Endothelial cell of umbilical vein (primary cell): ENCODE measurements around the gene CIP2A.

Experiments used
- CTCF ChIP-seq, 2 donors: IDR thresholded peaks; 1 replicate in 1 of 2; 2 replicates in 1 of 2; pipeline ENCODE4 v1.5.1; 2011; ENCODE audit warnings: low read length in 2 of 2, mild to moderate bottlenecking in 2 of 2, moderate library complexity in 2 of 2, control low read depth in 1 of 2, inconsistent platforms in 1 of 2, low read depth in 1 of 2; ENCODE audit not compliant: insufficient read depth in 1 of 2; ENCODE audit errors: extremely low read depth in 1 of 2
- EZH2 ChIP-seq: IDR thresholded peaks from 2 replicates; pipeline ENCODE4 v1.6.1; 2012; ENCODE audit warnings: borderline replicate concordance, low read depth, mild to moderate bottlenecking, moderate library complexity, low read length, inconsistent platforms; ENCODE audit not compliant: severe bottlenecking
- FOS ChIP-seq: IDR thresholded peaks from 2 replicates; pipeline ENCODE4 v1.6.1; 2011; ENCODE audit warnings: mild to moderate bottlenecking, low read length, moderate library complexity, borderline replicate concordance; ENCODE audit not compliant: insufficient read depth
- JUN ChIP-seq: IDR thresholded peaks from 2 replicates; pipeline ENCODE4 v1.6.1; 2011; ENCODE audit warnings: borderline replicate concordance, low read depth; ENCODE audit not compliant: insufficient read length, insufficient read depth
- MAX ChIP-seq: IDR thresholded peaks from 2 replicates; pipeline ENCODE4 v1.6.1; 2011; ENCODE audit not compliant: insufficient read depth, insufficient read length
- MYC ChIP-seq: IDR thresholded peaks from one replicate; pipeline ENCODE4 v1.6.1; 2011; ENCODE audit warnings: mild to moderate bottlenecking, low read depth, low read length
- POLR2A ChIP-seq: IDR thresholded peaks from 2 replicates; pipeline ENCODE4 v1.6.1; 2012; ENCODE audit warnings: low read depth, mild to moderate bottlenecking, control low read depth, low read length
- POLR2AphosphoS5 ChIP-seq: IDR thresholded peaks from 2 replicates; pipeline ENCODE4 v1.6.1; 2012; ENCODE audit warnings: low read depth, mild to moderate bottlenecking, control low read depth, low read length, moderate library complexity; ENCODE audit not compliant: insufficient read depth

GRCh38 chr3:108518895-108519294 is 70.3 kb downstream of the CIP2A start:
- TF ChIP-seq CTCF (IDR thresholded peaks at IDR 0.05; ENCODE audit: extremely low read depth in 1 of 2, insufficient read depth in 1 of 2, low read depth in 1 of 2, low read length in 2 of 2) (no peak), POLR2A (no peak), MYC (no peak), EZH2 (no peak), POLR2AphosphoS5 (no peak), MAX (no peak), JUN (no peak), FOS (no peak)
